ENCODE results near the gene TNFSF13B.
A peak's percentile ranks its signal among the peaks of the same experiment; 100 is the strongest.
"Not testable (repeated sequence)": the region's sequence is repeated elsewhere in the genome, so short reads cannot be mapped to it uniquely, and the experiment has no call there.

The TNFSF13B gene

GRCh38 chr13:108306860-108307259 is 37.3 kb downstream of the TNFSF13B start:
- TF ChIP-seq, protein P1, sequence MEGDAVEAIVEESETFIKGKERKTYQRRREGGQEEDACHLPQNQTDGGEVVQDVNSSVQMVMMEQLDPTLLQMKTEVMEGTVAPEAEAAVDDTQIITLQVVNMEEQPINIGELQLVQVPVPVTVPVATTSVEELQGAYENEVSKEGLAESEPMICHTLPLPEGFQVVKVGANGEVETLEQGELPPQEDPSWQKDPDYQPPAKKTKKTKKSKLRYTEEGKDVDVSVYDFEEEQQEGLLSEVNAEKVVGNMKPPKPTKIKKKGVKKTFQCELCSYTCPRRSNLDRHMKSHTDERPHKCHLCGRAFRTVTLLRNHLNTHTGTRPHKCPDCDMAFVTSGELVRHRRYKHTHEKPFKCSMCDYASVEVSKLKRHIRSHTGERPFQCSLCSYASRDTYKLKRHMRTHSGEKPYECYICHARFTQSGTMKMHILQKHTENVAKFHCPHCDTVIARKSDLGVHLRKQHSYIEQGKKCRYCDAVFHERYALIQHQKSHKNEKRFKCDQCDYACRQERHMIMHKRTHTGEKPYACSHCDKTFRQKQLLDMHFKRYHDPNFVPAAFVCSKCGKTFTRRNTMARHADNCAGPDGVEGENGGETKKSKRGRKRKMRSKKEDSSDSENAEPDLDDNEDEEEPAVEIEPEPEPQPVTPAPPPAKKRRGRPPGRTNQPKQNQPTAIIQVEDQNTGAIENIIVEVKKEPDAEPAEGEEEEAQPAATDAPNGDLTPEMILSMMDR (conservative IDR thresholded peaks at IDR 0.05), result no peak
- H3K27ac ChIP-seq, result no peak overlapping the region

DNA sequence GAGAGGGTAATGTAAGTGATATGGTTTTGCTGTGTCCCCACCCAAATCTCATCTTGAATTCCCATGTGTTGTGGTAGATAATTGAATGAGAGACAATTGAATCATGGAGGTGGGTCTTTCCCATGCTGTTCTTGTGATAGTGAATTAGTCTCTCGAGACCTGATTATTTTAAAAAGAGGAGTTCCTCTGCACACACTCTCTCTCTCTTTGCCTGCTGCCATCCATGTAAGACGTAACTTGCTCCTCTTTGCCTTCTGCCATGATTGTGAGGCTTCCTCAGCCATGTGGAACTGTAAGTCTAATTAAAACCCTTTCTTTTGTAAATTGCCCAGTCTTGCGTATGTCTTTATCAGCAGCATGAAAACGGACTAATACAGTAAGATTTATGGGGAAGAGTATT is 42.1 kb downstream of the TNFSF13B start:
- not testable (repeated sequence) for H3K27ac ChIP-seq

- H3K27ac ChIP-seq, result no peak overlapping the region
- TF ChIP-seq, protein P1 (conservative IDR thresholded peaks at IDR 0.05), result no peak
Observed at GRCh38 chr13:108313382-108313781, 43.9 kb downstream of the TNFSF13B start.

GRCh38 chr13:108315273-108315672 is 45.8 kb downstream of the TNFSF13B start:
- TF ChIP-seq, protein P1 (conservative IDR thresholded peaks at IDR 0.05), result no peak
- H3K27ac ChIP-seq, result no peak overlapping the region

DNA sequence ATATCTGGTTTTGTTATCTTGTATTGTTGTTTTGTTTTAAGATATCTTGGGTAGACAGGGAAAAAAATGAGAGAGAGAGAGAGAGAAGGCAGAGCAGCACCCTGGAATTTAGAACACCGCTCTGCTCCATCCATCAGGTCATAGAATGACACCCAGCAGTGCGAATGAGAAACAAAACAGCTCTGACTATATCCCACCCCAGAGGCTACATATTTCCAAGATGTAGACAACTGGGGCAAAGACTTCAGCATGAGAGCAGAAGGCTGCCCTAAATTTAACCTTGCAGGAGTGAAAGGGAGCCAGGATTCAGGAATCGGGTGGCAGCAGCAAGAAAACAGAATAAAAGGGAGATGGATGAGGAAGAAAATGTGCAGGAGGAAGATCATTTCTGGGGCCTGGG is 46.5 kb downstream of the TNFSF13B start:
- no peak overlapping the region for H3K27ac ChIP-seq
- TF ChIP-seq, protein P1 (conservative IDR thresholded peaks at IDR 0.05), result no peak

- TF ChIP-seq, protein P1 (conservative IDR thresholded peaks at IDR 0.05), result no peak
- H3K27ac ChIP-seq, result no peak overlapping the region
Observed at GRCh38 chr13:108316413-108316812, 46.9 kb downstream of the TNFSF13B start.

DNA sequence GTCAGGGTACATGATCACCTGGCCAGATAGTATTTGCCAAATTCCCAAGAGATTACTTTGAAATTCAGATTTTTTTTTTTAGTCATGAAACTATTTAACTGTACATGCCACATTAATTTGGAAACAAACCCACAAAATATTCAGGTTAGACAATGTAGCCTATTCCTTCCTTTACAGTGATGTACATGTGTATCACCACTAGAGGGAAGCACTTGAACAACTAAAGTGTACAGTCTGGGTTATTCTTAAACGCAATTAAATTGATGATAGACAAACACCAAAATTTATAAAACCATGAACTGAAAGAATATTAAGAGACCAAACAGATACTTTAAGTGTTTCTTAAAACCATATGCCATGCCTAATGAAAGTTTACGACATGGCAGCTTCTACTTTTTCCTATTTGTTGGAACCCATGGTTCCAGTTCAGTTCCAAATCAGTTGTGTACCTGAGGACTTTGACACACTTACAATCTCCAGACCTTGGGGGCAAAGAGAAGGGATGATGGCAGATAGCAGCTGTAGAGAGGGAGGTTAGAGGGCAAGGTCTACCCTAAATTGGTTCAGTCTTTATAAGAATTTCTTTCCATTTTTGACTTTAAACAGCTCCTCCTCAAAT is 52.8 kb downstream of the TNFSF13B start:
- no peak overlapping the region for H3K27ac ChIP-seq
- TF ChIP-seq, protein P1 (conservative IDR thresholded peaks at IDR 0.05), result peak; percentile 98

GRCh38 chr13:108323031-108323430 is 53.5 kb downstream of the TNFSF13B start:
- TF ChIP-seq, protein P1 (conservative IDR thresholded peaks at IDR 0.05), result no peak
- no peak overlapping the region for H3K27ac ChIP-seq
